HUES6 (cell line): Measurements from ENCODE around the gene TSPAN12.

ENCODE experiments used
- H3K27ac ChIP-seq: 2 replicates; pipeline ENCODE4 v1.7.0; 2013; ENCODE audit warnings: low read depth, mild to moderate bottlenecking, low read length, inconsistent platforms
- H3K27me3 ChIP-seq: 2 replicates; pipeline ENCODE4 v1.6.1; 2013; ENCODE audit warnings: low read length; ENCODE audit not compliant: control insufficient read depth, insufficient read depth
- H3K36me3 ChIP-seq: 2 replicates; pipeline ENCODE4 v1.6.1; 2013; ENCODE audit warnings: low read length; ENCODE audit not compliant: control insufficient read depth, insufficient read depth
- H3K4me1 ChIP-seq: 2 replicates; pipeline ENCODE4 v1.6.1; 2013; ENCODE audit warnings: low read length; ENCODE audit not compliant: control insufficient read depth, insufficient read depth
- H3K4me3 ChIP-seq: 2 replicates; pipeline ENCODE4 v1.5.1; 2013; ENCODE audit warnings: low read depth, low read length
- H3K9ac ChIP-seq: one replicate; pipeline ENCODE4 v1.6.1; 2013; ENCODE audit warnings: mild to moderate bottlenecking, low read length
- H3K9me3 ChIP-seq: 2 replicates; pipeline ENCODE4 v1.6.1; 2013; ENCODE audit warnings: low read depth, low read length; ENCODE audit not compliant: control insufficient read depth, insufficient read depth

TSPAN12 gene

GRCh38 chr7:120805636-120806388, 52.1 kb downstream of the TSPAN12 start:
- H3K9ac ChIP-seq = no peak overlapping the region
- no peaks in the 10 kb centered on the region for H3K36me3 ChIP-seq
- H3K4me3 ChIP-seq = no peak overlapping the region
- H3K4me1 ChIP-seq = peaks cover 2% of the 10 kb centered on the region; the same call in 1 of the 2 replicates
- no peak overlapping the region for H3K27ac ChIP-seq
- no peaks in the 10 kb centered on the region for H3K27me3 ChIP-seq
- no peaks in the 10 kb centered on the region for H3K9me3 ChIP-seq

GRCh38 chr7:120802751-120803150, 55.2 kb downstream of the TSPAN12 start:
- no peak overlapping the region for H3K9ac ChIP-seq
- H3K36me3 ChIP-seq = no peaks in the 10 kb centered on the region
- H3K4me3 ChIP-seq = no peak overlapping the region
- H3K9me3 ChIP-seq = no peaks in the 10 kb centered on the region
- H3K27me3 ChIP-seq = no peaks in the 10 kb centered on the region
- H3K27ac ChIP-seq = no peak overlapping the region
- H3K4me1 ChIP-seq = peaks cover 2% of the 10 kb centered on the region; the same call in 1 of the 2 replicates

GRCh38 chr7:120799813-120800475, 58.0 kb downstream of the TSPAN12 start:
- Histone ChIP-seq H3K27me3 (no peaks in the 10 kb centered on the region), H3K4me3 (no peak overlapping the region), H3K9ac (no peak overlapping the region), H3K4me1 (no peaks in the 10 kb centered on the region), H3K36me3 (no peaks in the 10 kb centered on the region), H3K9me3 (no peaks in the 10 kb centered on the region), H3K27ac (no peak overlapping the region)

GRCh38 chr7:120799147-120799546, 58.8 kb downstream of the TSPAN12 start:
- no peak overlapping the region for H3K4me3 ChIP-seq
- H3K36me3 ChIP-seq = no peaks in the 10 kb centered on the region
- no peaks in the 10 kb centered on the region for H3K27me3 ChIP-seq
- H3K9me3 ChIP-seq = no peaks in the 10 kb centered on the region
- no peaks in the 10 kb centered on the region for H3K4me1 ChIP-seq
- no peak overlapping the region for H3K27ac ChIP-seq
- no peak overlapping the region for H3K9ac ChIP-seq

GRCh38 chr7:120797026-120797645, 60.8 kb downstream of the TSPAN12 start:
- Histone ChIP-seq H3K4me3 (no peak overlapping the region), H3K9me3 (no peaks in the 10 kb centered on the region), H3K4me1 (peaks cover 3% of the 10 kb centered on the region; the same call in 1 of the 2 replicates), H3K27ac (no peak overlapping the region), H3K36me3 (no peaks in the 10 kb centered on the region), H3K27me3 (no peaks in the 10 kb centered on the region), H3K9ac (no peak overlapping the region)

GRCh38 chr7:120794106-120794729, 63.7 kb downstream of the TSPAN12 start:
- Histone ChIP-seq H3K36me3 (no peaks in the 10 kb centered on the region), H3K9me3 (no peaks in the 10 kb centered on the region), H3K4me3 (no peak overlapping the region), H3K4me1 (peaks cover 4% of the 10 kb centered on the region; the same call in 1 of the 2 replicates), H3K9ac (no peak overlapping the region), H3K27ac (no peak overlapping the region), H3K27me3 (no peaks in the 10 kb centered on the region)

GRCh38 chr7:120793213-120793936, 64.6 kb downstream of the TSPAN12 start:
- Histone ChIP-seq H3K9me3 (no peaks in the 10 kb centered on the region), H3K9ac (no peak overlapping the region), H3K4me3 (no peak overlapping the region), H3K4me1 (peaks cover 4% of the 10 kb centered on the region; the same call in 1 of the 2 replicates), H3K27ac (no peak overlapping the region), H3K27me3 (no peaks in the 10 kb centered on the region), H3K36me3 (no peaks in the 10 kb centered on the region)

- Histone ChIP-seq H3K36me3 (no peaks in the 10 kb centered on the region; the same call in 1 of the 2 replicates), H3K27ac (no peak overlapping the region)
Measured at GRCh38 chr7:120792861-120793130, 65.1 kb downstream of the TSPAN12 start.

GRCh38 chr7:120792091-120792860, 65.7 kb downstream of the TSPAN12 start:
- Histone ChIP-seq H3K27ac (no peak overlapping the region), H3K9ac (no peak overlapping the region), H3K4me1 (peaks cover 4% of the 10 kb centered on the region; the same call in 1 of the 2 replicates), H3K27me3 (no peaks in the 10 kb centered on the region), H3K36me3 (no peaks in the 10 kb centered on the region; the same call in 1 of the 2 replicates), H3K4me3 (no peak overlapping the region), H3K9me3 (no peaks in the 10 kb centered on the region)

More at GRCh38 chr7:120792861-120793130, 65.1 kb downstream of the TSPAN12 start:
- peaks cover 4% of the 10 kb centered on the region; the same call in 1 of the 2 replicates for H3K4me1 ChIP-seq
- no peaks in the 10 kb centered on the region for H3K9me3 ChIP-seq
- no peak overlapping the region for H3K4me3 ChIP-seq
- no peak overlapping the region for H3K9ac ChIP-seq
- H3K27me3 ChIP-seq = no peaks in the 10 kb centered on the region

GRCh38 chr7:120785095-120785494, 72.8 kb downstream of the TSPAN12 start:
- H3K9ac ChIP-seq = no peak overlapping the region
- H3K27me3 ChIP-seq = no peaks in the 10 kb centered on the region
- H3K4me1 ChIP-seq = peaks cover 25% of the 10 kb centered on the region
- no peaks in the 10 kb centered on the region for H3K9me3 ChIP-seq
- H3K4me3 ChIP-seq = no peak overlapping the region
- no peaks in the 10 kb centered on the region; the same call in 1 of the 2 replicates for H3K36me3 ChIP-seq
- H3K27ac ChIP-seq = no peak overlapping the region
